ENCODE results near the gene LEAP2. TPM values are rescaled to one million over a fixed set of nuclear protein-coding genes. Genes with fewer than 3 reads are reported as not detected.

The LEAP2 gene
- total RNA-seq, 1 experiment from 2014 or later: 1.4 TPM

GRCh38 chr5:132841305-132841704 is 32.2 kb upstream of the LEAP2 start:
- no peak for TF ChIP-seq CTCF (conservative IDR thresholded peaks at IDR 0.05)
- WGBS (ENCODE audit: extremely low coverage, insufficient read length, low lambda C conversion rate): no CpG with 5 or more reads among the region's 4 CpGs
- no peak overlapping the region for H4K5ac ChIP-seq (ENCODE audit: insufficient read length, low read depth, low read length)
- H3K56ac ChIP-seq (ENCODE audit: insufficient read length, low read depth, low read length): no peak overlapping the region
- H3K4me2 ChIP-seq (ENCODE audit: insufficient read depth, insufficient read length, low read length): no peak overlapping the region
- no peaks in the 10 kb centered on the region for H3K9me3 ChIP-seq (ENCODE audit: control insufficient read depth, low read depth, low read length)
- no peaks in the 10 kb centered on the region for H3K23me2 ChIP-seq (ENCODE audit: insufficient read length, low read depth, low read length, poor library complexity, severe bottlenecking)
- H2AFZ ChIP-seq (ENCODE audit: low read length): no peak overlapping the region
- H3K18ac ChIP-seq (ENCODE audit: insufficient read length, low read depth, low read length): no peak overlapping the region
- H3K27me3 ChIP-seq (ENCODE audit: insufficient read depth, low read length): no peaks in the 10 kb centered on the region
- no peak overlapping the region for H3T11ph ChIP-seq (ENCODE audit: low read length)
- H3K79me1 ChIP-seq (ENCODE audit: insufficient read depth, low read depth, low read length, poor library complexity, severe bottlenecking): no peaks in the 10 kb centered on the region
- no peaks in the 10 kb centered on the region for H3K79me2 ChIP-seq (ENCODE audit: insufficient read depth, low read length)
- no peaks in the 10 kb centered on the region for H3K4me1 ChIP-seq (ENCODE audit: insufficient read depth, low read length)
- no peak overlapping the region for H2BK5ac ChIP-seq (ENCODE audit: insufficient read length, low read length)
- no peak overlapping the region for H2BK120ac ChIP-seq (ENCODE audit: low read depth, low read length, poor library complexity, severe bottlenecking)
- H3K9ac ChIP-seq (ENCODE audit: extremely low read depth, insufficient read length, low read length): no peak overlapping the region
- Mint-ChIP-seq H3K36me3 (ENCODE audit: insufficient read depth in 1 of 3, low read depth in 3 of 3) (no peaks in the 10 kb centered on the region), H3K27me3 (ENCODE audit: low read depth) (peaks cover 2% of the 10 kb centered on the region), H3K4me3 (no peak overlapping the region), H3K27ac (no peak overlapping the region), H3K4me1 (no peaks in the 10 kb centered on the region; a peak in 1 of 4 replicates), H3K9me3 (no peaks in the 10 kb centered on the region)
- no peak overlapping the region for H4K91ac ChIP-seq (ENCODE audit: insufficient read length, low read depth, low read length)
- no peak overlapping the region for H2BK20ac ChIP-seq (ENCODE audit: low read depth, low read length, poor library complexity, severe bottlenecking)
- no peaks in the 10 kb centered on the region for H4K20me1 ChIP-seq (ENCODE audit: control insufficient read depth, insufficient read depth, insufficient read length)
- H2BK15ac ChIP-seq (ENCODE audit: low read depth, low read length): no peak overlapping the region
- H3K14ac ChIP-seq (ENCODE audit: insufficient read depth, low read length): no peak overlapping the region
- H3K23ac ChIP-seq (ENCODE audit: insufficient read length, low read depth, low read length): no peak overlapping the region
- no peak overlapping the region for H3K27ac ChIP-seq (ENCODE audit: insufficient read length, low read depth, low read length)
- DNase-seq: no peak
- H2AK5ac ChIP-seq (ENCODE audit: insufficient read length, low read length): no peak overlapping the region
- H4K8ac ChIP-seq (replicated peaks; ENCODE audit: insufficient read length, low read depth, low read length): no peak overlapping the region
- no peak overlapping the region for H2BK12ac ChIP-seq (ENCODE audit: insufficient read length, low read depth, low read length)
- H3K4ac ChIP-seq (ENCODE audit: low read depth, low read length): no peak overlapping the region

All from H9 (cell line).